ENCODE results near the gene VPS13D.

Gene VPS13D

GRCh38 chr1:12556957-12557935 lies 327.4 kb downstream of the VPS13D start:
- Histone ChIP-seq H3K9me3 (ENCODE audit: control insufficient read depth in 1 of 2, low read length in 2 of 2) (no peaks in the 10 kb centered on the region), H3K4me3 (ENCODE audit: low read depth in 1 of 2, low read length in 2 of 2) (no peak overlapping the region), H3K9ac (ENCODE audit: low read depth in 1 of 2, low read length in 2 of 2) (no peak overlapping the region), H3K27ac (ENCODE audit: low read depth, low read length) (peak overlapping the region; percentile 27), H3K36me3 (ENCODE audit: control insufficient read depth in 1 of 2, insufficient read depth in 2 of 2, low read length in 2 of 2) (no peaks in the 10 kb centered on the region), H3K4me1 (ENCODE audit: control insufficient read depth in 1 of 2, insufficient read depth in 2 of 2, low read length in 2 of 2) (no peaks in the 10 kb centered on the region), H3K27me3 (ENCODE audit: control insufficient read depth in 1 of 2, insufficient read depth in 2 of 2, low read length in 2 of 2) (no peaks in the 10 kb centered on the region)

GRCh38 chr1:12561121-12561520 lies 331.3 kb downstream of the VPS13D start:
- H3K36me3 ChIP-seq (ENCODE audit: control insufficient read depth in 1 of 2, insufficient read depth in 2 of 2, low read length in 2 of 2): peaks cover 0 to under 1% of the 10 kb centered on the region in 2 donors
- no peaks in the 10 kb centered on the region for H3K27me3 ChIP-seq (ENCODE audit: control insufficient read depth in 1 of 2, insufficient read depth in 2 of 2, low read length in 2 of 2)
- no peak overlapping the region for H3K4me3 ChIP-seq (ENCODE audit: low read depth in 1 of 2, low read length in 2 of 2)
- peaks cover 9% of the 10 kb centered on the region in 2 donors for H3K9me3 ChIP-seq (ENCODE audit: control insufficient read depth in 1 of 2, low read length in 2 of 2)
- no peak overlapping the region for H3K9ac ChIP-seq (ENCODE audit: low read depth in 1 of 2, low read length in 2 of 2)
- no peak overlapping the region for H3K27ac ChIP-seq (ENCODE audit: low read depth, low read length)
- H3K4me1 ChIP-seq (ENCODE audit: control insufficient read depth in 1 of 2, insufficient read depth in 2 of 2, low read length in 2 of 2): peaks cover 0 to 6% of the 10 kb centered on the region in 2 donors
